PFSK-1 (cell line): ENCODE measurements around the gene CD82.

Source experiments
- FOXP2 ChIP-seq: optimal IDR thresholded peaks from 2 replicates; pipeline ENCODE3; 2011; ENCODE audit warnings: borderline replicate concordance, control low read depth, inconsistent platforms; ENCODE audit not compliant: insufficient read depth; ENCODE audit errors: extremely low read length, extremely low read depth
- POLR2AphosphoS5 ChIP-seq: IDR thresholded peaks from 2 replicates; pipeline ENCODE4 v1.6.1; 2012; ENCODE audit warnings: low read depth, mild to moderate bottlenecking, control low read depth, low read length, moderate library complexity
- SIN3A ChIP-seq: IDR thresholded peaks from 2 replicates; pipeline ENCODE4 v1.6.1; 2012; ENCODE audit warnings: mild to moderate bottlenecking, low read length, moderate library complexity, borderline replicate concordance; ENCODE audit not compliant: insufficient read depth
- TAF1 ChIP-seq: IDR thresholded peaks from 2 replicates; pipeline ENCODE4 v1.6.1; 2012; ENCODE audit warnings: low read length, control low read depth, borderline replicate concordance; ENCODE audit not compliant: insufficient read depth
- TF ChIP-seq, protein P1 (sequence below), 2 experiments: IDR thresholded peaks; 2 replicates each; pipeline versions ENCODE4 v1.6.1 to v1.8.0; 2011 to 2012; ENCODE audit warnings: low read depth in 2 of 2, low read length in 2 of 2, control low read depth in 1 of 2, inconsistent platforms in 1 of 2, mild to moderate bottlenecking in 1 of 2, moderate library complexity in 1 of 2; ENCODE audit not compliant: insufficient read depth in 1 of 2

Gene CD82

DNA sequence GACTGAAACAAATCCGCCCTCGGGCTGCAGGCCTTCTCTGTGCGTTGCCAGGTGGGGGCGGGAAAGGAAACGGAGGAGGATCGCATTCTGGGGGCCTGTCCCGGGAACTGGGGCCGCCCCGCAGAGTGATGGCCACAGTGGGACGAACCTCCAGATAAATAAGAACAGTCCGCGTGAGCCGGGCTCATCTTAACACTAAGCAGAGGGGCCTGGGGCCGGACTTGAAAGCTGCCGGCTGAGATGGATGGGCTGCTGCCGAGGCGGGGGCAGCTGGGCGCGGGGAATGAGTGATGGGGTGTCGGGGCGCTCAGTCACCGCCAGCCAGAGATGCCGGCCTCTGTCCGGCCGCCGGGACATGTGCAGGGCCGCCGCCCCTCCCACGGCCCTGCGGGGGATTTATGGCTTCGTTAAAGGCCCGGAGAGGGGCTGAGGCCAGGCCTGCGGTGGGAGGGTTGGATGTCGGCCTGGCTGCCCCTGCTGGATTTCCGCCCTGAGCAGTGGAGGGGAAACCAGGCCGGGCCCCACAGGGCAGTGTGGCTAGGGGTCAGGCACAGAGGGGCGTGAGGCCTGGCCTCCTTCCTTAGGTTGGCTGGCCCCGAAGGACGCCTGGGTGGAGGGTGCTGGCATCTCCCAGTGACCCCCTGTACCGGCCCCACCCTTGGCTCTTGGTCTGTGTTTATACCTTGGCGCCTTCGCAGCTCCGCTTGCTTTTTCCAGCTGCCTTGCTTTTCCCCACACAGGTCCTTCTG is 45.3 kb upstream of the CD82 start:
- TF ChIP-seq, protein P1, sequence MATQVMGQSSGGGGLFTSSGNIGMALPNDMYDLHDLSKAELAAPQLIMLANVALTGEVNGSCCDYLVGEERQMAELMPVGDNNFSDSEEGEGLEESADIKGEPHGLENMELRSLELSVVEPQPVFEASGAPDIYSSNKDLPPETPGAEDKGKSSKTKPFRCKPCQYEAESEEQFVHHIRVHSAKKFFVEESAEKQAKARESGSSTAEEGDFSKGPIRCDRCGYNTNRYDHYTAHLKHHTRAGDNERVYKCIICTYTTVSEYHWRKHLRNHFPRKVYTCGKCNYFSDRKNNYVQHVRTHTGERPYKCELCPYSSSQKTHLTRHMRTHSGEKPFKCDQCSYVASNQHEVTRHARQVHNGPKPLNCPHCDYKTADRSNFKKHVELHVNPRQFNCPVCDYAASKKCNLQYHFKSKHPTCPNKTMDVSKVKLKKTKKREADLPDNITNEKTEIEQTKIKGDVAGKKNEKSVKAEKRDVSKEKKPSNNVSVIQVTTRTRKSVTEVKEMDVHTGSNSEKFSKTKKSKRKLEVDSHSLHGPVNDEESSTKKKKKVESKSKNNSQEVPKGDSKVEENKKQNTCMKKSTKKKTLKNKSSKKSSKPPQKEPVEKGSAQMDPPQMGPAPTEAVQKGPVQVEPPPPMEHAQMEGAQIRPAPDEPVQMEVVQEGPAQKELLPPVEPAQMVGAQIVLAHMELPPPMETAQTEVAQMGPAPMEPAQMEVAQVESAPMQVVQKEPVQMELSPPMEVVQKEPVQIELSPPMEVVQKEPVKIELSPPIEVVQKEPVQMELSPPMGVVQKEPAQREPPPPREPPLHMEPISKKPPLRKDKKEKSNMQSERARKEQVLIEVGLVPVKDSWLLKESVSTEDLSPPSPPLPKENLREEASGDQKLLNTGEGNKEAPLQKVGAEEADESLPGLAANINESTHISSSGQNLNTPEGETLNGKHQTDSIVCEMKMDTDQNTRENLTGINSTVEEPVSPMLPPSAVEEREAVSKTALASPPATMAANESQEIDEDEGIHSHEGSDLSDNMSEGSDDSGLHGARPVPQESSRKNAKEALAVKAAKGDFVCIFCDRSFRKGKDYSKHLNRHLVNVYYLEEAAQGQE (IDR thresholded peaks at IDR 0.05; ENCODE audit: insufficient read depth in 1 of 2, low read depth in 2 of 2, low read length in 2 of 2), result no peak
- TF ChIP-seq TAF1, result no peak
- no peak for TF ChIP-seq FOXP2
- TF ChIP-seq SIN3A, result no peak
- no peak for TF ChIP-seq POLR2AphosphoS5

DNA sequence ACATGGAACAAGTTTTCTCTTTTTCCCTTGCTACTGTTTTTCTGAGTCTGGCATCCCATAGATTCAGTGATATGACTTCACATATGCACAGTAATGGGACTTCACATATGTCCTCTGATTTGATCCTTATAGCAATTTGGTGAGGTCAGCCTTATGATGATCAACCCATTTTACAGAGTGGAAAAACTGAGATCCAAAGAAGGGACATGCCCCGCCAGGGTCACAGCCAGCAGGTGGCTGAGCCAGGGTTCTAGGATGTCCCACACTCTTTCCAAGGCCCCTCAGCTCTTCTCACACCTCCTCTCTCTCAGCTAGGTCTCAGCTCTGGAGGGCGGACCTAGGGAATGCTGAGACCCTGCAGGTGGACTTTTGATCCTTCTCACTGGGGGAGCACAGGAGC is 44.3 kb upstream of the CD82 start:
- TF ChIP-seq FOXP2 (no peak), TAF1 (no peak)

DNA sequence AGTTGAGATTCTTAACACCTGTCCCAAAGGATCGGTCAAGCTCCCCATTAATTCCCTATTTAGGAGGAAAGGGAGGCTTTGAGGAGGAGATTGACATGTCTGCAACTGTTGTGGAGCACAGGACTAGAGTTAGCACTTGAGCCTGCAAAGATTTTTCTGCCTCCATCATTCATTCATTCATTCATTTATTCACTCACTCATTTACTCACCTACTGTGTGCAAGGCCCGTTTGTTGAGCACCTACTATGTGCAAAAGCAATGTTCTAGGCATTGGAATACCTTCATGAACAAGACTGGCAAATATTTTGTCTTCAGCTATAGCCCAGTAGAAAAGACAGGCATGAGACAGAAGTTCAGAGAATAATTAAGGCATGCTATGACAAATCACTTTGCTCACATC is 43.2 kb upstream of the CD82 start:
- TF ChIP-seq, protein P1 (IDR thresholded peaks at IDR 0.05; ENCODE audit: insufficient read depth in 1 of 2, low read depth in 2 of 2, low read length in 2 of 2), result no peak
- TF ChIP-seq TAF1, result no peak
- TF ChIP-seq FOXP2, result no peak
- TF ChIP-seq SIN3A, result no peak
- TF ChIP-seq POLR2AphosphoS5, result no peak

DNA sequence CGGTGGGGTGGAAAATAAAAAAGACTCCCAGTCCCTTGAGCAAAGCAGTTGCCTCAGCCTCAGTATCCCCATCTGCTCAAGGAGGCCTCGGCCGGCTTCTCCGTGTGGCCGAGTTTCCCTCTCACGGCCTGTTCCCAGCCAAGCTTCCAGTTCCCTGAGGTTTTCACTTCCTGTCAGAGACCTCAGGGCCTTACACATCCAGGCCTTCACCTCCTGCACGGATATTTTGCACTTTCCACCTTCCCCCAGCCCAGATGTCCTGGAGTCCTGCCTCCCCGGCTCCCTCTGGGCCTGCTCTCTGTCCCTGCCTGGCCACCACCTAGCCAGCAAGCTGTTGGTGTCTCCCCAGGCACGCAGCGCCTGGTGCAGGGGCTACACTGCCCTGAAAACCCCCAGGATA is 41.1 kb upstream of the CD82 start:
- TF ChIP-seq, protein P1 (IDR thresholded peaks at IDR 0.05; ENCODE audit: insufficient read depth in 1 of 2, low read depth in 2 of 2, low read length in 2 of 2), result no peak
- TF ChIP-seq POLR2AphosphoS5, result no peak
- no peak for TF ChIP-seq SIN3A
- no peak for TF ChIP-seq FOXP2
- no peak for TF ChIP-seq TAF1

DNA sequence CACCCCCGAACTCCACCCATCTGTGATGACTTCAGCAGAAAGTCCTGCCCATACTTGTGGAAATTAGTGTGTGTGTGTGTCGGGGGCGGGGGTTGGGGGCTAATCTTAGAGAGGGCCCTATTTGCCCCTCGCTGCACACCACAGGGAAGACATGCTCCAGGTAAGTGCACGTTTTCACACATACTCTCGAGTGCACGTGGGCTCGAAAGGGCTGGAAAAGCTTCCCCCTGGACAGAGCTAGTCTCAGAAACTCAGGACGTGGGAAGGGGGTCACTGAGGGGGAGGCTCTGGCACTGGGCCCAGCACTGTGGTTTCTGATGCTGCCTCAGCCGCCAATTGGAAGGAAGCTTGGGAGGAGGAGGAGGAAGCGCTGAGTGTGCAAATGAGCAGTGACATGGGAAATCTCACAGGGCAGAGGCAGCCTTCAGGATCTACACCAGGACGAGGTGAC is 40.7 kb upstream of the CD82 start:
- TF ChIP-seq FOXP2 (no peak), POLR2AphosphoS5 (no peak), TAF1 (no peak), SIN3A (no peak)
- TF ChIP-seq, protein P1 (IDR thresholded peaks at IDR 0.05; ENCODE audit: insufficient read depth in 1 of 2, low read depth in 2 of 2, low read length in 2 of 2), result no peak
